ENCODE results near the gene MAST4.
A peak's percentile ranks its signal among the peaks of the same experiment; 100 is the strongest.

The MAST4 gene

GRCh38 chr5:66969484-66969883, 373.3 kb downstream of the MAST4 start:
- Mint-ChIP-seq H3K4me3 (no peak overlapping the region), H3K36me3 (ENCODE audit: low read depth) (no peaks in the 10 kb centered on the region), H3K4me1 (no peaks in the 10 kb centered on the region), H3K27ac (no peak overlapping the region), H3K27me3 (ENCODE audit: low read depth) (no peaks in the 10 kb centered on the region), H3K9me3 (no peaks in the 10 kb centered on the region)
- TF ChIP-seq, protein P1, sequence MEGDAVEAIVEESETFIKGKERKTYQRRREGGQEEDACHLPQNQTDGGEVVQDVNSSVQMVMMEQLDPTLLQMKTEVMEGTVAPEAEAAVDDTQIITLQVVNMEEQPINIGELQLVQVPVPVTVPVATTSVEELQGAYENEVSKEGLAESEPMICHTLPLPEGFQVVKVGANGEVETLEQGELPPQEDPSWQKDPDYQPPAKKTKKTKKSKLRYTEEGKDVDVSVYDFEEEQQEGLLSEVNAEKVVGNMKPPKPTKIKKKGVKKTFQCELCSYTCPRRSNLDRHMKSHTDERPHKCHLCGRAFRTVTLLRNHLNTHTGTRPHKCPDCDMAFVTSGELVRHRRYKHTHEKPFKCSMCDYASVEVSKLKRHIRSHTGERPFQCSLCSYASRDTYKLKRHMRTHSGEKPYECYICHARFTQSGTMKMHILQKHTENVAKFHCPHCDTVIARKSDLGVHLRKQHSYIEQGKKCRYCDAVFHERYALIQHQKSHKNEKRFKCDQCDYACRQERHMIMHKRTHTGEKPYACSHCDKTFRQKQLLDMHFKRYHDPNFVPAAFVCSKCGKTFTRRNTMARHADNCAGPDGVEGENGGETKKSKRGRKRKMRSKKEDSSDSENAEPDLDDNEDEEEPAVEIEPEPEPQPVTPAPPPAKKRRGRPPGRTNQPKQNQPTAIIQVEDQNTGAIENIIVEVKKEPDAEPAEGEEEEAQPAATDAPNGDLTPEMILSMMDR (IDR thresholded peaks at IDR 0.05; ENCODE audit: unreplicated experiment in 3 of 3) = no peak

DNA sequence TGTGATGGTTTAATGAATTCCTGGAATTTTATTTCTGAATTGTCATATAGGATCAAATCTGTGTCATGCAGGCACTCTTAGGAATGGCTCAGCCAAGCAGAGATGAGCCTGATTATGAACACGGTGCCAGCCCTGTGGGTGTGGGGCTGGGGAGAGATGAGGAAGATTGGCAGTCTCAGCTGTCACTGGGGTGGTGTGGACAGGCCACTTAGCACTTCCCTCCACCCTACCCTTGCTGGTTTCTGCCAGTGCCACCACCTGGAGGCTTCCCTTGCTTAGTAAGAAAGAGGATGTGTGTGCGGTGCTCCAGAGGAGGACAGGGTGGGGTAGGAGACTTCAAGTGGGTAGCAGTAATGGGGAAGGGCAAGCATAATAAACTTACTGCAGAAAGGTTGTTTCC, 373.8 kb downstream of the MAST4 start:
- TF ChIP-seq, protein P1 (IDR thresholded peaks at IDR 0.05; ENCODE audit: unreplicated experiment in 3 of 3) = no peak
- Mint-ChIP-seq H3K36me3 (ENCODE audit: low read depth) (no peaks in the 10 kb centered on the region), H3K9me3 (no peaks in the 10 kb centered on the region), H3K4me1 (no peaks in the 10 kb centered on the region), H3K27me3 (ENCODE audit: low read depth) (no peaks in the 10 kb centered on the region), H3K4me3 (no peak overlapping the region), H3K27ac (no peak overlapping the region)

- Mint-ChIP-seq H3K27me3 (ENCODE audit: low read depth) (no peaks in the 10 kb centered on the region), H3K9me3 (no peaks in the 10 kb centered on the region), H3K36me3 (ENCODE audit: low read depth) (no peaks in the 10 kb centered on the region), H3K4me3 (no peak overlapping the region), H3K27ac (no peak overlapping the region), H3K4me1 (no peaks in the 10 kb centered on the region)
- TF ChIP-seq, protein P1 (IDR thresholded peaks at IDR 0.05; ENCODE audit: unreplicated experiment in 3 of 3) = no peak
Measured at GRCh38 chr5:66972004-66972403, 375.8 kb downstream of the MAST4 start.

DNA sequence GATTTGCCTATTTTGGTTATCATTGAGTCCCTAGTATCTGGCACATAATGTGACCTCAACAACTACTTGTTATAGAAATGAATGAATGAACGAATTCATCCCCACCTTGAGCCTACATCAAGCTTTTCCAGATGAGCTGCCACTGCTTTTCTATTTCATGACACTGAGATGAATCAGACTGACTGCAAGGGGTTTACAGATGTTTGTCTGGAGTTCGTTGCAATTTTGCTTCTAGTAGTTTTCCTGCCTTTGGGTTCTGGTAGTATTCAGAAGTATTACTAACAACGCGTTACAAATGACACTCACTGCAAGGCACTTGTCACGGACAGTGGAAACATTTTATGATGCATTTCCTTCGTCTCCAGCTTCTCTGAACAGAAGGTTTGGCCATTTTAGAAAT, 378.1 kb downstream of the MAST4 start:
- Mint-ChIP-seq H3K4me3 (no peak overlapping the region), H3K9me3 (no peaks in the 10 kb centered on the region), H3K36me3 (ENCODE audit: low read depth) (no peaks in the 10 kb centered on the region), H3K4me1 (peaks cover 7% of the 10 kb centered on the region), H3K27me3 (ENCODE audit: low read depth) (no peaks in the 10 kb centered on the region), H3K27ac (no peak overlapping the region)
- TF ChIP-seq, protein P1 (IDR thresholded peaks at IDR 0.05; ENCODE audit: unreplicated experiment in 3 of 3) = no peak

DNA sequence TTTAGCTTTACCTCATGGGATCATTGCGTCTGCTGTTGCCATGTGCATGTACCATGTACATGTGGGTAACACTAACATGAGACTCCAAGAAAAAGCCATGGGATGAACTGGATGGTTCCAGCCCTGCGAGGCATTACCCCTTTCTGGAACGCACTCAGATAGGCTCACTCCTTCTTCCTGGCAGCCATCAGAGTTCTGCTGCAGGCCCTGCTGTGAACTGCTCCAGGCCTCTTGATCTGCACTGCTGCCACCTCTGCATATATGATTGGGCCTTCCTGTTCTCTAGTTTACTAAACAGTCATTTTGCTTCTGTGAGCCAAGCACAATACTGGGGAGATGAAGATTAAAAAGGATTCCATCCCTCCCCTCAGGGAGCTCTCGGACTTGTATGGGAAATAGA, 379.9 kb downstream of the MAST4 start:
- Mint-ChIP-seq H3K27me3 (ENCODE audit: low read depth) (no peaks in the 10 kb centered on the region), H3K36me3 (ENCODE audit: low read depth) (no peaks in the 10 kb centered on the region), H3K9me3 (no peaks in the 10 kb centered on the region), H3K27ac (no peak overlapping the region), H3K4me1 (peaks cover 12% of the 10 kb centered on the region), H3K4me3 (no peak overlapping the region)
- TF ChIP-seq, protein P1 (IDR thresholded peaks at IDR 0.05; ENCODE audit: unreplicated experiment in 3 of 3) = no peak

DNA sequence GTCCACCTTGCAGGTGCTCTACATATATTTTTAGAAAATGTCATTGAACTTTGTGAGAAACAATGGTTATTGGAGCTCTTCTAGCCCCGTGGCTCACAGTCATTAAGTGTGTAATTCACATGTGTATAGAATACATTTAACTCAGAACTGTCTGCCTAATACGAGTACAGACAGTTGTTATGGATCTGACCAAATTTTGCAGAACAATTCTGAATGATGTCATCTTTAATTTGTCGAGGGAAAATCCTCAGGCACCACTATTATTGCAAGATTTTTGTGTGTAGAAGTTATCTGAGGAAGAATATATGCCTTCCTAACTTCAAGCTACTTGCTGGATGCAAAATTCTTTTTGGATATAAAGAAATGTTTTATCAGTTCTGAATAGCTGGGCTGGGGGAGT, 383.5 kb downstream of the MAST4 start:
- Mint-ChIP-seq H3K4me1 (peaks cover 12% of the 10 kb centered on the region), H3K27me3 (ENCODE audit: low read depth) (no peaks in the 10 kb centered on the region), H3K36me3 (ENCODE audit: low read depth) (no peaks in the 10 kb centered on the region), H3K4me3 (no peak overlapping the region), H3K9me3 (no peaks in the 10 kb centered on the region), H3K27ac (peak overlapping the region in 1 of 3 experiments; percentile 41)
- TF ChIP-seq, protein P1 (IDR thresholded peaks at IDR 0.05; ENCODE audit: unreplicated experiment in 3 of 3) = no peak

All from nephron (organoid).